Activated naive CD4-positive, alpha-beta T cell treated with anti-CD3 and anti-CD28 coated beads, Interleukin-2, amount 50 U/mL, for 72 hours (primary cell): Measurements from ENCODE around the gene USH1C. TPM values are rescaled to one million over a fixed set of nuclear protein-coding genes. Genes with fewer than 3 reads are reported as not detected.

ENCODE experiments used
- ATAC-seq, 2 donors: fragments of 150-1000 bp; cut with Tn5 transposase; 2 replicates each; pipeline ENCODE4 v1.10.0; 2021; ENCODE audit warnings: mild to moderate bottlenecking in 2 of 2, moderate library complexity in 2 of 2
- DNase-seq, 2 donors: peaks; one replicate each; pipeline ENCODE4 v3.0.0; 2021 to 2022; ENCODE audit warnings: low spot score in 2 of 2
- H3K27ac Mint-ChIP-seq, 2 donors: one replicate each; pipeline ENCODE4 v1.8.0; 2022; ENCODE audit warnings: mild to moderate bottlenecking in 2 of 2, mixed read lengths in 2 of 2
- H3K36me3 Mint-ChIP-seq, 2 donors: one replicate each; pipeline ENCODE4 v1.8.0; 2022; ENCODE audit warnings: mixed read lengths in 2 of 2
- H3K9me3 Mint-ChIP-seq, 2 donors: one replicate each; pipeline ENCODE4 v1.8.0; 2022; ENCODE audit warnings: mixed read lengths in 2 of 2
- total RNA-seq, 2 donors: library from RNA; stranded (reverse); gene quantifications; one replicate each; pipeline ENCODE4 v1.2.3, GENCODE V29; 2022

USH1C gene
- total RNA-seq, 2 donors from 2014 or later: not detected

- Mint-ChIP-seq H3K27ac (peak overlapping the region in 1 of 2 donors; percentile 30), H3K36me3 (no peaks in the 10 kb centered on the region), H3K9me3 (no peaks in the 10 kb centered on the region)
- no peak for DNase-seq
- ATAC-seq: no peak
Observed at GRCh38 chr11:17573526-17573925, 29.3 kb upstream of the USH1C start.

- Mint-ChIP-seq H3K36me3 (no peaks in the 10 kb centered on the region), H3K9me3 (no peaks in the 10 kb centered on the region), H3K27ac (no peak overlapping the region)
- no peak for DNase-seq
- ATAC-seq: no peak
Observed at GRCh38 chr11:17572791-17573460, 28.7 kb upstream of the USH1C start.

GRCh38 chr11:17572359-17572690 lies 28.1 kb upstream of the USH1C start:
- no peak overlapping the region for H3K27ac Mint-ChIP-seq
- ATAC-seq: no peak
- no peak for DNase-seq
- H3K36me3 Mint-ChIP-seq: no peaks in the 10 kb centered on the region
- H3K9me3 Mint-ChIP-seq: no peaks in the 10 kb centered on the region

GRCh38 chr11:17571431-17572358 lies 27.5 kb upstream of the USH1C start:
- DNase-seq (no peak), ATAC-seq (no peak)
- Mint-ChIP-seq H3K9me3 (no peaks in the 10 kb centered on the region), H3K36me3 (no peaks in the 10 kb centered on the region), H3K27ac (no peak overlapping the region)

- no peak for ATAC-seq
- H3K9me3 Mint-ChIP-seq: no peaks in the 10 kb centered on the region
- H3K27ac Mint-ChIP-seq: no peak overlapping the region
- no peaks in the 10 kb centered on the region for H3K36me3 Mint-ChIP-seq
- no peak for DNase-seq
Observed at GRCh38 chr11:17570034-17570433, 25.8 kb upstream of the USH1C start.

GRCh38 chr11:17568944-17569343 lies 24.7 kb upstream of the USH1C start:
- DNase-seq (no peak), ATAC-seq (no peak)
- Mint-ChIP-seq H3K9me3 (no peaks in the 10 kb centered on the region), H3K36me3 (no peaks in the 10 kb centered on the region), H3K27ac (peak overlapping the region in 1 of 2 donors; percentile 9)

- DNase-seq: no peak
- H3K27ac Mint-ChIP-seq: no peak overlapping the region
- H3K36me3 Mint-ChIP-seq: no peaks in the 10 kb centered on the region
- no peaks in the 10 kb centered on the region for H3K9me3 Mint-ChIP-seq
- ATAC-seq: no peak
Observed at GRCh38 chr11:17564687-17565042, 20.4 kb upstream of the USH1C start.

- Mint-ChIP-seq H3K36me3 (no peaks in the 10 kb centered on the region), H3K27ac (no peak overlapping the region), H3K9me3 (no peaks in the 10 kb centered on the region)
- ATAC-seq (peak in 1 of 2 donors; percentile 13), DNase-seq (no peak)
Observed at GRCh38 chr11:17563961-17564686, 19.9 kb upstream of the USH1C start.

GRCh38 chr11:17563231-17563646 lies 19.0 kb upstream of the USH1C start:
- ATAC-seq (no peak), DNase-seq (no peak)
- Mint-ChIP-seq H3K36me3 (no peaks in the 10 kb centered on the region), H3K27ac (no peak overlapping the region), H3K9me3 (no peaks in the 10 kb centered on the region)

GRCh38 chr11:17561526-17561925 lies 17.3 kb upstream of the USH1C start:
- no peak for DNase-seq
- H3K36me3 Mint-ChIP-seq: no peaks in the 10 kb centered on the region
- no peak overlapping the region for H3K27ac Mint-ChIP-seq
- no peaks in the 10 kb centered on the region for H3K9me3 Mint-ChIP-seq
- no peak for ATAC-seq

GRCh38 chr11:17561111-17561415 lies 16.8 kb upstream of the USH1C start:
- DNase-seq: no peak

GRCh38 chr11:17560281-17561110 lies 16.3 kb upstream of the USH1C start:
- Mint-ChIP-seq H3K36me3 (no peaks in the 10 kb centered on the region), H3K27ac (peak overlapping the region in 1 of 2 donors; percentile 17), H3K9me3 (no peaks in the 10 kb centered on the region)
- ATAC-seq (no peak), DNase-seq (no peak)

More at GRCh38 chr11:17561111-17561415, 16.8 kb upstream of the USH1C start:
- ATAC-seq: no peak
- Mint-ChIP-seq H3K27ac (no peak overlapping the region), H3K36me3 (no peaks in the 10 kb centered on the region), H3K9me3 (no peaks in the 10 kb centered on the region)

GRCh38 chr11:17559341-17560087 lies 15.3 kb upstream of the USH1C start:
- H3K9me3 Mint-ChIP-seq: no peaks in the 10 kb centered on the region
- H3K36me3 Mint-ChIP-seq: no peaks in the 10 kb centered on the region
- DNase-seq: no peak
- no peak overlapping the region for H3K27ac Mint-ChIP-seq
- ATAC-seq: no peak

GRCh38 chr11:17558916-17559315 lies 14.7 kb upstream of the USH1C start:
- H3K27ac Mint-ChIP-seq: no peak overlapping the region
- no peak for ATAC-seq
- no peaks in the 10 kb centered on the region for H3K36me3 Mint-ChIP-seq
- no peak for DNase-seq
- H3K9me3 Mint-ChIP-seq: no peaks in the 10 kb centered on the region

GRCh38 chr11:17558025-17558780 lies 14.0 kb upstream of the USH1C start:
- ATAC-seq: no peak
- no peak for DNase-seq
- Mint-ChIP-seq H3K27ac (no peak overlapping the region), H3K9me3 (no peaks in the 10 kb centered on the region), H3K36me3 (no peaks in the 10 kb centered on the region)
